ENCODE measurements around the gene CABP1.

DNA sequence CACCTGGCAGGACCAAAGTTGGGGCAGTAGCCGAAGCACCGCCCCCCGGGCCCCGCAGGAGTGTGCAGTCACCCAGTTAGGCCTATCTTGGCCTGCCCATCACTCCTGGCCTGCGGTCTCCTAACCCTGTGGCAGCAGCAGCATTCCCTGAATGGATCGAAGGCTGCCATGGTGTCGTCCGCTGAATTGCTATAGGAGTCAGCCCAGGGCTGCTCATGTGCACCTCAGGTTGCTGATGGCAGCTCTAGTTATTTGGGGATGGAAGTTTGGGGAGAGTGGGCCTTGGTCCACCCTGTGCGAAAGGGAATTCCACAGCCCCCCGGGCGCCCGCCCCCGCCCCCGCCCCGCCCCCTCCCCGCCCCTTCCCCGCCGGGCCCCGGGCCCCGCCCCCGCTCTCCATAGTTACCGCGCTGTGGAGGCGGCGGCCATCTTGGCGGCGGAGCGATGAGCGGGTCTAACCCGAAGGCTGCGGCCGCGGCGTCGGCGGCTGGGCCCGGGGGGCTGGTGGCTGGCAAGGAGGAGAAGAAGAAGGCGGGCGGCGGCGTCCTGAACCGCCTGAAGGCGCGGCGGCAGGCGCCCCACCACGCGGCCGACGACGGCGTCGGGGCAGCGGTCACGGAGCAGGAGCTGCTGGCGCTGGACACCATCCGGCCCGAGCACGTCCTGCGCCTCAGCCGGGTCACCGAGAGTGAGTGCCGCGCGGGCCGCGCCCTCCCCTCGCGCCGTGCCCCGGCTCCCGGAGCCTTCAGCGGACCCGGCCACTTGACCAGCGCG, 69.8 kb downstream of the CABP1 start, which contains the start of gene UNC119B:
- TF ChIP-seq POLR2AphosphoS5 (IDR thresholded peaks at IDR 0.05) (peak; percentile 56 to 60), CTCF (IDR thresholded peaks at IDR 0.05) (no peak), POLR2A (IDR thresholded peaks at IDR 0.05; ENCODE audit: low read depth) (no peak), EP300 (IDR thresholded peaks at IDR 0.05) (no peak)
